ENCODE data around the gene DHODH.

Gene DHODH

DNA sequence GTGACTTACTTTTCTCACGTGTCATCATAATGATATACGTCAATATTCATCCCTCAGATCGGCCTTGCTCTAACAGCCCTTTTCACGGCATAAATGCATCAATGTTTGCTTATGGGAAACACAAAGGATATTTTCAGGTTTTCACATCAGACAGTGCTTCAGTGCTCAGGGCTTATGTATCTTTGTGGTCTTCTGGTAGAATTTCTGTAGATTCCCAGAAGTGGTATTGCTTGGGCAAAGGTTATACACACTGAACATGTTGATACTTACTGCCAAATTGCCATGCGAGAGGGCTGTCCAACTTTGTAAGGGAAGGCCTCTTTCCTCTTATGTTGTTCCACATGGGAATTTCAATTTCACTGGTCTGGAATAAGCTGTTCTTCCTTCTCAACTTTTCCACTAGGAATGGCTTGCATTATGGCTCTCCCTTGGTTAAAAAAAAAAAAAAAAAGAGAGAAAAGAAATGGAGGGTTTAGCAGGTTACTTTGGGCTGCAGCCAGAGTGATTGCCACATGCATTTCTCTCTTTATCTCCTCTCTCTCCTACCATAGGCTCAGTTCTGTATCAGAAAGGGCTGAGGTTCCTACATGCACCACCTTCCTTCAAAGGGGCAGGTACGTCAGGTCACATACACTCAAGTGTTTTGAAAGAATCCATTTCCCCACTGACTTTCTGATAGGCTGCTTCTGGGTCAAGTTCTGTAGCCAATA, 19.3 kb downstream of the DHODH start:
- no peak for TF ChIP-seq Cebpa-rat (IDR thresholded peaks at IDR 0.05)
- H3K4me1 ChIP-seq, result no peaks in the 10 kb centered on the region
- H3K9me3 ChIP-seq, result no peaks in the 10 kb centered on the region
- no peaks in the 10 kb centered on the region for H4K20me1 ChIP-seq
- no peak overlapping the region for H3K4me2 ChIP-seq
- no peak overlapping the region for H3K4me3 ChIP-seq
- H3K9ac ChIP-seq, result no peak overlapping the region
- H3K27ac ChIP-seq, result no peak overlapping the region
- no peaks in the 10 kb centered on the region for H3K27me3 ChIP-seq
- H3K36me3 ChIP-seq, result peaks cover 64% of the 10 kb centered on the region

- Histone ChIP-seq H3K4me3 (no peak overlapping the region), H3K27ac (no peak overlapping the region), H3K9ac (no peak overlapping the region), H3K4me1 (no peaks in the 10 kb centered on the region), H4K20me1 (no peaks in the 10 kb centered on the region), H3K9me3 (no peaks in the 10 kb centered on the region), H3K4me2 (no peak overlapping the region), H3K36me3 (peaks cover 53% of the 10 kb centered on the region), H3K27me3 (no peaks in the 10 kb centered on the region)
- TF ChIP-seq Cebpa-rat (IDR thresholded peaks at IDR 0.05), result no peak
Observed at GRCh38 chr16:72029567-72030271, 21.2 kb downstream of the DHODH start.

GRCh38 chr16:72033437-72033836, 24.9 kb downstream of the DHODH start:
- Histone ChIP-seq H3K4me2 (no peak overlapping the region), H3K9ac (no peak overlapping the region), H4K20me1 (no peaks in the 10 kb centered on the region), H3K4me1 (no peaks in the 10 kb centered on the region), H3K27ac (no peak overlapping the region), H3K27me3 (no peaks in the 10 kb centered on the region), H3K9me3 (no peaks in the 10 kb centered on the region), H3K36me3 (peaks cover 31% of the 10 kb centered on the region), H3K4me3 (no peak overlapping the region)
- no peak for TF ChIP-seq Cebpa-rat (IDR thresholded peaks at IDR 0.05)

DNA sequence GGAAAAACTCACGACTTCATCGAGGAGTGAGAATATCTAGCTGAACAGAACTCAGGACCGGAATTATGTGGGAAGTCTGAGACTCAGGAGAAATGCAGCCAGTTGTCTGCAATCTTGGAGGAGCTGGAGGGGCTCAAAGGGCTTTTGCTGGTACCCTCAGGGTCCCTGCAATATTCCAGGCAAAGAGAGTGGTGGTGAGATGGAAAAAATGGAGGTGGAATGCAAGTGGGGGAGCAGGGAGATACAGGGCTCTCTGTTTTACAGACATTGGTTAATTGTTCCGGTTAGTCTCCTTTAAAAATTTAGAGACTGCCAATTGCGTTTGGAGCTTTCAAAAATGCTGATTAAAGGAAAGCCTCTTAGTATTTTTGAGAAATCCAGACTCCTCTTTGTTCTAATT, 27.6 kb downstream of the DHODH start:
- Histone ChIP-seq H3K9me3 (no peaks in the 10 kb centered on the region), H3K4me3 (no peak overlapping the region), H3K27ac (no peak overlapping the region), H3K36me3 (peaks cover 28% of the 10 kb centered on the region), H4K20me1 (no peaks in the 10 kb centered on the region), H3K9ac (no peak overlapping the region), H3K4me1 (no peaks in the 10 kb centered on the region), H3K4me2 (no peak overlapping the region), H3K27me3 (no peaks in the 10 kb centered on the region)
- TF ChIP-seq Cebpa-rat (IDR thresholded peaks at IDR 0.05), result no peak

DNA sequence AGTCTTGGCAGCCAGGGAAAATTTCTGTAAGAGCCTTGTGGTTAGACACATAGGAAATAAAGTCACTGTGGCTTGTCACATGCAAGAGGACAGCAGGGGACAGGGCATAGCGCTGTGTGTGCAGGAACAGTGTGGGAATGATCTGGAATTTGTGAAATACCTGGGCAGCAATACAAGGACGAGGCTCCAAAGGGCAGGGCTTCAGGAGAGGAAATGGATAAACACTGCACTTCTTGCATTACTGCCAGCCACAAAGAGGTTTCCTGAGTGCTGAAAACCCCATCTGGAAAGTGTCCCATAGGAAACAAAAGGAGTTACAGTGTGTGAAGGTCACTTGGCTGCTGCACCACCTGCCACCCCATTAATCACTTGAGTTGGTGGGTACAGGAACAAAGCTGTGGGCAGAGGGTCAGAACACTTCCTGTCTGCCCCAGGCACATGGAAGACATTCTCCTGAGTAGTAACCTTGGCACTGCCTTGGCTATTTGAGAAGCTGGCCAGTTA, 33.7 kb downstream of the DHODH start:
- Histone ChIP-seq H3K27ac (no peak overlapping the region), H3K27me3 (no peaks in the 10 kb centered on the region), H3K9me3 (no peaks in the 10 kb centered on the region), H3K36me3 (peaks cover 38% of the 10 kb centered on the region), H3K4me2 (0 out of 2 replicates have a peak overlapping the region, but pooled peaks have one; percentile 7), H4K20me1 (no peaks in the 10 kb centered on the region), H3K4me1 (peaks cover 10% of the 10 kb centered on the region), H3K4me3 (no peak overlapping the region), H3K9ac (no peak overlapping the region; the same call in 1 of the 2 replicates)
- no peak for TF ChIP-seq Cebpa-rat (IDR thresholded peaks at IDR 0.05)

DNA sequence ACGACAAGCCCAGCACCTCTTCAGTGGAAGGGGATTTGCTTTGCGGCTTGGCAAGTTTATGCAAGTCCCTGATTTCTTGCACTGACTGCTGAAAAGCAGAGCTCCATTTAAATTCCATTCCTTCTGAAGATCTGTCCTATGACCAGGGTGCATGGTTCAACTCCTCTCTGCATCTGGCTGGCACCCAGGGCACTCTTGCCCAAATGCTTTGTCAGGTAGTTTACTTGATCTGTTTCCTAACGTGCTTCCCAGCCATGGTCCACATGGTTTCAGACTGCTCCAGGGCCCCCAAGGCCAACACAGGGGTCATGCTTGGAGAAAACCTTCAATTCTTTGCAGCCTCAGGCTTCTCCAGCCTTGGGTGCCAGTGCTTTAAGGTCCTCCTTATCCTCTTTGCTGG, 34.5 kb downstream of the DHODH start:
- H3K27ac ChIP-seq, result no peak overlapping the region
- H3K4me1 ChIP-seq, result peaks cover 10% of the 10 kb centered on the region
- peaks cover 37% of the 10 kb centered on the region for H3K36me3 ChIP-seq
- H3K4me2 ChIP-seq, result no peak overlapping the region
- no peak overlapping the region for H3K4me3 ChIP-seq
- H3K9me3 ChIP-seq, result no peaks in the 10 kb centered on the region
- H3K27me3 ChIP-seq, result no peaks in the 10 kb centered on the region
- TF ChIP-seq Cebpa-rat (IDR thresholded peaks at IDR 0.05), result no peak
- H4K20me1 ChIP-seq, result no peaks in the 10 kb centered on the region
- no peak overlapping the region for H3K9ac ChIP-seq

DNA sequence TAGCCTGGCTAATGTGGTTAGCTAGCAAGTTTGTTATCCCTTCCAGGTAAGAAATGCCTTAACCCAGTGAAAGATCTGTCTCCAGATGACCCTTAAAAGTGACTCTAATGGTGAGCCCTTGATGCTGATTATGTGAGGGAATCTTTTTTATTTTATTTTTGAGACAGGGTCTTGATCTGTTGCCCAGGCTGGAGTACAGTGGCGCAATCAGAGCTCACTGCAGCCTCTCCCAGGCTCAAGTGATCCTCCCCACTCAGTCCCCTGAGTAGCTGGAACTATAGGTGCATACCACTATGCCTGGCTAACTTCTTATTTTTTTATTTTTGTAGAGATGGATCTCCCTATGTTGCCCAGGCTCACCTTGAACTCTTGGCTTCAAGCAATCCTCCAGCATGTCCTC, 35.0 kb downstream of the DHODH start:
- peaks cover 33% of the 10 kb centered on the region for H3K36me3 ChIP-seq
- H3K27me3 ChIP-seq, result no peaks in the 10 kb centered on the region
- H3K9ac ChIP-seq, result no peak overlapping the region
- no peak overlapping the region for H3K4me3 ChIP-seq
- H3K4me1 ChIP-seq, result peaks cover 10% of the 10 kb centered on the region
- H3K4me2 ChIP-seq, result no peak overlapping the region
- peaks cover 2% of the 10 kb centered on the region for H3K9me3 ChIP-seq
- H3K27ac ChIP-seq, result no peak overlapping the region
- H4K20me1 ChIP-seq, result no peaks in the 10 kb centered on the region
- no peak for TF ChIP-seq Cebpa-rat (IDR thresholded peaks at IDR 0.05)

DNA sequence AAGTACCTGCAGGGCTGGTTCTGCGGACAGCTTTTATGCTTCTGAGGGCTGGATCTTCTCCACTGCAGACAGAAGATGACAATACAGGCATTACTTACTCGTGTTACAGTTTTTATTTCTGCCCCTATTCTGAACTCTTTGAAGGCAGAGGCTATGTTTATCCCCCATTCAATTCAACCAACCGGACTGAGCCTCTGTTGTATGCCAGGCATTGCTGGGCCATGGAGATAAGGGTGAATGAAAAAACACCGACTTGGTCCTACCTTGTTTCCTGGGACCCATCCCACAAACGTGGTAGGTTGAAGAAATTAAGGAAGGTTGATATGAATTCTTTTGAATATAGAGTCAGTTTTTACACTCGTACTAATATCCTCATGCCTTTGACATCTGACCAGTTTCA, 35.8 kb downstream of the DHODH start:
- TF ChIP-seq Cebpa-rat (IDR thresholded peaks at IDR 0.05), result no peak
- Histone ChIP-seq H3K4me3 (no peak overlapping the region), H3K9me3 (peaks cover 9% of the 10 kb centered on the region)

DNA sequence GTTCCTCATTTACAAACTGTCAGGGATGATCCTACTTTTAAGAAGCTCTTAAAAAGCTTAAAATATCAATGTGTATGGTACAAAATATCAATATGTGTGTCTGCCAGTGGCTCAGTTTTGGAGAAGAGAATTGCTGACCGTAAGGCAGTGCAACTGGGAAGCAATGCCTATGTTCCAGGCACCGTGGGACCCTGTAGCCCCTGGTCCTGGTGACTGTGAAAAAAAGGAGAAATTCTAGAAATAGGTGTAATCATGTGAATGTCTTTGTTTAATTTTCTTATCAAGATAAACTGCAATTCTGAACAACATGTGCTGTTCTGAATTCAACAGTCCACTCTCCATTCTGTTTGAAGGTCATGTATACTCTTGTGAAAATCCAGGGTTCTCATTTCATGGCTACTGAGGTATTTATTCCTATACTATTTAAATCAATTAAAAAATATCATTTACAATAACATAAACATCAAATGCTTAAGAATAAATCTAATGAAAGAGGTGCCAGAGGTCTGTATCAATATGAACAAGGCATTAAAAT, 36.3 kb downstream of the DHODH start:
- Histone ChIP-seq H3K27ac (no peak overlapping the region), H3K9me3 (peaks cover 15% of the 10 kb centered on the region), H3K4me3 (no peak overlapping the region), H4K20me1 (no peaks in the 10 kb centered on the region), H3K4me1 (peaks cover 10% of the 10 kb centered on the region), H3K9ac (no peak overlapping the region), H3K4me2 (no peak overlapping the region), H3K27me3 (no peaks in the 10 kb centered on the region), H3K36me3 (peaks cover 33% of the 10 kb centered on the region)
- TF ChIP-seq Cebpa-rat (IDR thresholded peaks at IDR 0.05), result no peak

More for the DNA sequence above, 35.8 kb downstream of the DHODH start:
- Histone ChIP-seq H3K27me3 (no peaks in the 10 kb centered on the region), H3K27ac (no peak overlapping the region), H3K4me1 (peaks cover 10% of the 10 kb centered on the region), H4K20me1 (no peaks in the 10 kb centered on the region), H3K4me2 (no peak overlapping the region), H3K36me3 (peaks cover 33% of the 10 kb centered on the region), H3K9ac (no peak overlapping the region)

DNA sequence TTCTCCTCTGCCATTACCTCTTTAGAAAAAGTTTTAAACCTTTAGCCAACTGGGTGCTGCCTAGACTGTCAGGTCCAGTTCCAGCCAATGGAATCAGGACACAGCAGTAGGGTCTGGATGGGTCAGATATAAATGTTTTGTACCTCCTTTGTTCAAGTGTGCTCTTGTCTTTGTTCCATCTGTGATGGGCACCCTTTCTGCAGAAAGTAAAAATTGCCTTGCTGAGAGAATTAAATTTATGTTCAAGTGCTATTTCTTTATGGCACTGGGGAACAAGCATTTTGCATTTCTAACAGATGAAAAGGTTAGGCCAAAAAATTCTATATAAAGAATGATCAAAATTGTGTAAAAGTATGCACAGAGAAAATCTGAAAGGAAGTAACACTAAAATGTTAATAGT, 40.6 kb downstream of the DHODH start:
- H3K36me3 ChIP-seq, result 0 out of 2 replicates have a peak, but pooled peaks cover 4% of the 10 kb centered on the region
- no peaks in the 10 kb centered on the region for H3K27me3 ChIP-seq

More for the DNA sequence above, 40.6 kb downstream of the DHODH start:
- no peak overlapping the region for H3K27ac ChIP-seq
- no peak overlapping the region for H3K4me3 ChIP-seq
- H3K4me2 ChIP-seq, result no peak overlapping the region
- no peaks in the 10 kb centered on the region for H4K20me1 ChIP-seq
- TF ChIP-seq Cebpa-rat (IDR thresholded peaks at IDR 0.05), result no peak
- H3K9me3 ChIP-seq, result peaks cover 26% of the 10 kb centered on the region
- no peaks in the 10 kb centered on the region for H3K4me1 ChIP-seq
- H3K9ac ChIP-seq, result no peak overlapping the region
